Adrenal gland (tissue), 12 donors: ENCODE data around the gene IFNL1. TPM values are rescaled to one million over a fixed set of nuclear protein-coding genes. Genes with fewer than 3 reads are reported as not detected.

ENCODE experiments used
- DNase-seq, 7 donors: peaks; one replicate each; pipeline ENCODE4 v3.0.0-alpha.2; 2019 to 2020
- H3K27ac ChIP-seq, 5 donors: fragments of 200-600 bp; sonication (generic) in 4 of 5; 1 replicate in 3 of 5; 2 replicates in 2 of 5; pipeline versions ENCODE4 v1.5.1 to v1.8.0; 2016 to 2020; ENCODE audit warnings: mild to moderate bottlenecking in 1 of 5
- H3K27me3 ChIP-seq: fragments of 200-600 bp; 2 replicates; pipeline ENCODE4 v1.8.0; 2021
- H3K36me3 ChIP-seq, 2 donors: fragments of 200-600 bp; replicated peaks in 1 of 2; 1 replicate in 1 of 2; 2 replicates in 1 of 2; pipeline versions ENCODE4 v1.5.1 to v1.8.0; 2018 to 2022
- H3K4me1 ChIP-seq, 2 donors: fragments of 200-600 bp; replicated peaks in 1 of 2; 1 replicate in 1 of 2; 2 replicates in 1 of 2; pipeline versions ENCODE4 v1.5.1 to v1.8.0; 2018 to 2021
- H3K4me3 ChIP-seq, 4 donors: fragments of 200-600 bp; sonication (generic) in 3 of 4; one replicate each; pipeline ENCODE4 v1.5.1; 2016 to 2018
- H3K9me3 ChIP-seq, 3 donors: fragments of 200-600 bp; sonication (generic) in 1 of 3; replicated peaks in 1 of 3; 1 replicate in 2 of 3; 2 replicates in 1 of 3; pipeline versions ENCODE4 v1.5.1 to v1.8.0; 2016 to 2021
- CTCF ChIP-seq, 6 experiments: fragments of 450-650 bp in 4 of 6; fragments of 200-600 bp in 2 of 6; sonication (generic) in 1 of 6; IDR thresholded peaks; 1 replicate in 5 of 6; 2 replicates in 1 of 6; pipeline versions ENCODE4 v1.5.1 to v1.8.0; 2016 to 2021; ENCODE audit warnings: antibody characterized with exemption in 6 of 6, mild to moderate bottlenecking in 2 of 6, moderate library complexity in 1 of 6
- POLR2A ChIP-seq, 2 donors: fragments of 450-650 bp; IDR thresholded peaks; one replicate each; pipeline ENCODE4 v1.6.1; 2017; ENCODE audit warnings: antibody characterized with exemption in 2 of 2, mild to moderate bottlenecking in 2 of 2, moderate library complexity in 1 of 2
- WGBS, 4 donors: extraction: QIAGEN DNeasy Blood & Tissue Kit in 2 of 4; methylation state at CpG; one replicate each; pipeline versions ENCODE4 v1.1.5 to v1.1.7; 2013 to 2017; 5-methylcytosine and 5-hydroxymethylcytosine counted together
- intact Hi-C, 2 donors: fragments of 100-400 bp; cut with DNase I; formaldehyde crosslinking; loops; one replicate each; pipeline versions ENCODE4 v1.14.1 to v1.15.0; 2022 to 2023
- polyA plus RNA-seq, 3 donors: library from polyadenylated mRNA; stranded (reverse); fragments of 200-250 nt in 2 of 3; fragments of 350-450 nt in 1 of 3; fragmentation: Illumina TruSeq in 1 of 3; extraction: RNeasy Lipid Tissue Mini Kit (QIAGEN cat#74804) in 1 of 3; gene quantifications; one replicate each; pipeline ENCODE4 v1.2.3, GENCODE V29; 2013 to 2014
- total RNA-seq, 9 donors: library from RNA; depleted of rRNA in 4 of 9; stranded (reverse); fragments of >200 nt in 4 of 9; fragments of 120-200 nt in 1 of 9; fragmentation: NEBNext Ultra II Directional in 1 of 9; extraction: Animal tissue kit (Norgen Biotek cat#: 25700) in 1 of 9; gene quantifications; one replicate each; pipeline versions ENCODE4 v1.1.0 to v1.2.4, GENCODE V29; 2013 to 2023
- donor health status: healthy with polysubstance abuse.
- donor health status: Bipolar disorder and iron deficiency.
- donor health status: DM: yes; HTN: yes; CAD: no.
- donor health status: DM: no; HTN: no; CAD: no.
- donor health status: DM: no; HTN: no; CAD: no.
- donor health status: DM: yes; HTN: yes; CAD: no.

Gene IFNL1
- total and polyA plus RNA-seq, 12 donors = not detected

- no peaks in the 10 kb centered on the region for H3K27me3 ChIP-seq
- intact Hi-C loops = no loop called here
- 0 to 2% (median 0%) methylated on average over 12 to 102 of the region's 105 CpGs for WGBS, 4 donors
- H3K36me3 ChIP-seq = no peaks in the 10 kb centered on the region
- no peaks in the 10 kb centered on the region for H3K9me3 ChIP-seq
- H3K27ac ChIP-seq = peak within 1 kb of the TSS; percentile 34 to 99 (median 86)
- peak; percentile 99 for DNase-seq
- H3K4me1 ChIP-seq = peaks cover 8 to 44% of the 10 kb centered on the region in 2 donors
- peak within 1 kb of the TSS in 3 of 4 donors; percentile 42 to 91 (median 89) for H3K4me3 ChIP-seq
- TF ChIP-seq POLR2A (IDR thresholded peaks at IDR 0.05) (peak; percentile 93 to 97), CTCF (IDR thresholded peaks at IDR 0.05) (peak; percentile 43 to 97 (median 78))
Observed at GRCh38 chr19:39341719-39342604, 45.8 kb downstream of the IFNL1 start, which contains the start of gene SAMD4B. Gene SAMD4B, plus strand, starts transcription at chr19:39342421. Its CDS starts 14,473 bp downstream, at chr19:39356894.

GRCh38 chr19:39342647-39343305 lies 46.6 kb downstream of the IFNL1 start:
- Histone ChIP-seq H3K4me1 (peaks cover 8 to 52% of the 10 kb centered on the region in 2 donors), H3K9me3 (no peaks in the 10 kb centered on the region), H3K36me3 (no peaks in the 10 kb centered on the region), H3K27ac (peak overlapping the region in 4 of 5 donors; percentile 19 to 99 (median 86)), H3K4me3 (peak overlapping the region in 2 of 4 donors; percentile 89 to 91), H3K27me3 (no peaks in the 10 kb centered on the region)
- 1 to 5% (median 3%) methylated on average over 7 to 50 of the region's 51 CpGs for WGBS, 4 donors
- TF ChIP-seq POLR2A (IDR thresholded peaks at IDR 0.05) (no peak), CTCF (IDR thresholded peaks at IDR 0.05) (no peak)
- DNase-seq = peak; percentile 37 to 65 (median 46)
- intact Hi-C loops = no loop called here

- Histone ChIP-seq H3K4me1 (peaks cover 8 to 52% of the 10 kb centered on the region in 2 donors), H3K27ac (no peak overlapping the region), H3K36me3 (peaks cover 0 to 10% of the 10 kb centered on the region in 2 donors), H3K9me3 (no peaks in the 10 kb centered on the region), H3K4me3 (no peak overlapping the region), H3K27me3 (no peaks in the 10 kb centered on the region)
- WGBS, 4 donors = 79 to 92% (median 84%) methylated on average over 1 of the region's 1 CpG
- TF ChIP-seq POLR2A (IDR thresholded peaks at IDR 0.05) (no peak), CTCF (IDR thresholded peaks at IDR 0.05) (no peak)
- intact Hi-C loops = loop anchor here in 1 of 2 donors (5.0 kb wide), 1 partner anchor 36 kb away; no protein-coding TSS in a partner anchor
- no peak for DNase-seq
Observed at GRCh38 chr19:39345956-39346355, 49.7 kb downstream of the IFNL1 start.
